Measurements from ENCODE around the gene BCAS1. TPM values are rescaled to one million over a fixed set of nuclear protein-coding genes. Genes with fewer than 3 reads are reported as not detected.

The BCAS1 gene
- total and polyA plus RNA-seq, 2 donors from 2014 or later: 1.1 to 4.8 TPM

- FAIRE-seq (no peak), DNase-seq (no peak)
- no peak overlapping the region for H3K4me3 ChIP-seq (ENCODE audit: low read length in 3 of 3)
- TF ChIP-seq CTCF (IDR thresholded peaks at IDR 0.05; ENCODE audit: borderline replicate concordance, extremely low read depth, insufficient read depth): no peak
- H3K27me3 ChIP-seq (ENCODE audit: control insufficient read depth, insufficient read depth, low read length): no peaks in the 10 kb centered on the region
- no peak overlapping the region for H3K9ac ChIP-seq (ENCODE audit: low read length in 3 of 3)
- no peaks in the 10 kb centered on the region for H3K9me3 ChIP-seq (ENCODE audit: control insufficient read depth in 2 of 3, insufficient read depth in 1 of 3, low read length in 3 of 3)
- intact Hi-C loops (cut with DNase I): no loop called here
- H3K4me1 ChIP-seq (ENCODE audit: control insufficient read depth in 2 of 3, insufficient read depth in 2 of 3, low read depth in 1 of 3, low read length in 3 of 3): peaks cover 0 to 24% (median 5%) of the 10 kb centered on the region in 3 donors
- no peaks in the 10 kb centered on the region for H3K36me3 ChIP-seq (ENCODE audit: control insufficient read depth in 2 of 3, insufficient read depth in 3 of 3, low read length in 3 of 3)
- no peak overlapping the region for H3K27ac ChIP-seq (ENCODE audit: low read depth in 2 of 2, low read length in 2 of 2)
Measured at GRCh38 chr20:54105653-54106052, 35.3 kb upstream of the BCAS1 start.

GRCh38 chr20:54104781-54105180, 34.4 kb upstream of the BCAS1 start:
- no peak for DNase-seq
- TF ChIP-seq CTCF (IDR thresholded peaks at IDR 0.05; ENCODE audit: borderline replicate concordance, extremely low read depth, insufficient read depth): no peak
- Histone ChIP-seq H3K27me3 (ENCODE audit: control insufficient read depth, insufficient read depth, low read length) (no peaks in the 10 kb centered on the region), H3K9me3 (ENCODE audit: control insufficient read depth in 2 of 3, insufficient read depth in 1 of 3, low read length in 3 of 3) (no peaks in the 10 kb centered on the region), H3K36me3 (ENCODE audit: control insufficient read depth in 2 of 3, insufficient read depth in 3 of 3, low read length in 3 of 3) (no peaks in the 10 kb centered on the region), H3K4me1 (ENCODE audit: control insufficient read depth in 2 of 3, insufficient read depth in 2 of 3, low read depth in 1 of 3, low read length in 3 of 3) (peaks cover 0 to 24% (median 5%) of the 10 kb centered on the region in 3 donors), H3K27ac (ENCODE audit: low read depth in 2 of 2, low read length in 2 of 2) (peak overlapping the region in 1 of 2 donors; percentile 74), H3K9ac (ENCODE audit: low read length in 3 of 3) (no peak overlapping the region), H3K4me3 (ENCODE audit: low read length in 3 of 3) (no peak overlapping the region)
- no peak for FAIRE-seq
- intact Hi-C loops (cut with DNase I): no loop called here

GRCh38 chr20:54103762-54104600, 33.6 kb upstream of the BCAS1 start:
- intact Hi-C loops (cut with DNase I): no loop called here
- H3K4me1 ChIP-seq (ENCODE audit: control insufficient read depth in 2 of 3, insufficient read depth in 2 of 3, low read depth in 1 of 3, low read length in 3 of 3): peaks cover 0 to 26% (median 5%) of the 10 kb centered on the region in 3 donors
- FAIRE-seq: no peak

More at GRCh38 chr20:54103762-54104600, 33.6 kb upstream of the BCAS1 start:
- DNase-seq: no peak
- H3K36me3 ChIP-seq (ENCODE audit: control insufficient read depth in 2 of 3, insufficient read depth in 3 of 3, low read length in 3 of 3): no peaks in the 10 kb centered on the region
- no peaks in the 10 kb centered on the region for H3K27me3 ChIP-seq (ENCODE audit: control insufficient read depth, insufficient read depth, low read length)
- no peak overlapping the region for H3K9ac ChIP-seq (ENCODE audit: low read length in 3 of 3)
- TF ChIP-seq CTCF (IDR thresholded peaks at IDR 0.05; ENCODE audit: borderline replicate concordance, extremely low read depth, insufficient read depth): no peak
- peak overlapping the region; percentile 27 to 74 for H3K27ac ChIP-seq (ENCODE audit: low read depth in 2 of 2, low read length in 2 of 2)
- H3K4me3 ChIP-seq (ENCODE audit: low read length in 3 of 3): no peak overlapping the region
- no peaks in the 10 kb centered on the region for H3K9me3 ChIP-seq (ENCODE audit: control insufficient read depth in 2 of 3, insufficient read depth in 1 of 3, low read length in 3 of 3)
